ENCODE data around the gene HCAR3.
"Not testable (repeated sequence)": the region's sequence is repeated elsewhere in the genome, so short reads cannot be mapped to it uniquely, and the experiment has no call there.

The HCAR3 gene

DNA sequence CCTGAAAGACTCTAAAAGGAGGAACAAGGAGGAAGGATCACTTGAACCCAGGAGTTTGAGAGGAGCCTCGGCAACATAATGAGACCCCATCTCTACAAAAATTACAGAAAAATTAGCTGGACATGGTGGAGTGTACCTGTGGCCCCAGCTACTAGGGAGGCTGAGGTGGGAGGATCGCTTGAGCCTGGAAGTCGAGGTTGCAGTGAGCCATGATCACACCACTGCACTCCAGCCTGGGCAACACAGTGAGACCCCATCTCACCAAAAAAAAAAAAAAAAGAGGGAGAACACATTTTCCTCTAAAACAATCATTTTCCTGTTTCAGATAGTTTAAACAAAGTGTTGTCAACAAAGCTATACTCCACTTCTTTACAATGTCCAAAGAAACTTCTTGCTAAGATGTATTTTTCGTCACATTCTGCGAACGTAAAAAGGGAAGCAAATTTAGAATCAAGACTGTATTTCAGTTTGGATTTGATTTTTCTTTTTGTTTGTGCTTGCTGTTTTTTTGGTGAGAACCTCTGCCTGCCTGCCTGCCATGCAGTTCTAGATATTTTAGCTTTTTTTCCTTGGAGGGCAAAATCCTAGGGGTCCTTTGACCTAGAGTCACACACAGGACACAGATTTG, 9.0 kb upstream of the HCAR3 start:
- intact Hi-C loops (cut with DNase I), result no loop called here
- DNase-seq, result peak in 1 of 42 donors; percentile 34

DNA sequence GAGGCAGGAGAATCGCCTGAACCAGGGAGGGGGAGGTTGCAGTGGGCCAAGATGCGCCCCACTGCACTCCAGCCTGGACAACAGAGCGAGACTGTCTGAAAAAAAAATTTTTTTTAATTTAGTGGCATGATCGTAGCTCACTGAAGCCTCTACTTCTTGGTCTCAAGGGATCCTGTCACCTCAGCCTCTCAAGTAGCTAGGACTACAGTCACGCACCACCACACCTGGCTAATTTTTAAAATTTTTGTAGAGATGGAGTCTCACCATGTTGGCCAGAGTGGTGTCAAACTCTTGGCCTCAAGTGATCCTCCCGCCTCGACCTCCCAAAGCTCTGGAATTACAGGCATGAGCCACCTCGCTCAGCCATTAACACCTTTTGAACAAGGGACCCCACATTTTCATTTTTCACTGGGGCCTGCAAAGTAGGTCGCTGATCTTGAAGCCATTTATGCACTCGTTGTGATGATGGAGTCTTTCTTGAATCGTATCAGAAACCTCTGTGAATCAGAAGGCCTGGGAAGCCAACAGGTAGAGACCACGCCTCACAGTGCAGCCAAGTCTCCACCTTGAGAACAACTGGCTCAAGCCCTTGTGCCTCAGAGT, 8.1 kb upstream of the HCAR3 start:
- intact Hi-C loops (cut with DNase I), result no loop called here
- DNase-seq, result peak in 1 of 42 donors; percentile 18

DNA sequence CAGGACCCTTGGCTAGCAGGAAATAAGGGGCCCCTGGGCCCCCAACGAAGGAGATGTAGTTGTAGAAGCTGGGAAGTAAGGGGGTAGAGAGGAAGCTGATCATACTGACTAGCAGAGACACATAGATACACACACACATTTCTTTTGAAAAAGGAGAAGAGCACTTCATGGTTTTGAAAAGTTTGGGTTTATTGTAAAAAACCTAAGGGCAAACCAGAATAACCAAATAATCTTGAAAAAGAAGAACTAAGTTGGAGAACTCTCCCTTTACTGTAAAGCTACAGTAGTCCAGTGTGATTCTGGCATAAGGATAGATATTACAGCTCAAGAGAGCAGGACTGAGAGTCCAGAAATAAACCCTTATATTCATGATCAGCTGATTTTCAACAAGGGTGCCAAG, 5.8 kb upstream of the HCAR3 start:
- DNase-seq, result no peak
- intact Hi-C loops (cut with DNase I), result no loop called here

DNA sequence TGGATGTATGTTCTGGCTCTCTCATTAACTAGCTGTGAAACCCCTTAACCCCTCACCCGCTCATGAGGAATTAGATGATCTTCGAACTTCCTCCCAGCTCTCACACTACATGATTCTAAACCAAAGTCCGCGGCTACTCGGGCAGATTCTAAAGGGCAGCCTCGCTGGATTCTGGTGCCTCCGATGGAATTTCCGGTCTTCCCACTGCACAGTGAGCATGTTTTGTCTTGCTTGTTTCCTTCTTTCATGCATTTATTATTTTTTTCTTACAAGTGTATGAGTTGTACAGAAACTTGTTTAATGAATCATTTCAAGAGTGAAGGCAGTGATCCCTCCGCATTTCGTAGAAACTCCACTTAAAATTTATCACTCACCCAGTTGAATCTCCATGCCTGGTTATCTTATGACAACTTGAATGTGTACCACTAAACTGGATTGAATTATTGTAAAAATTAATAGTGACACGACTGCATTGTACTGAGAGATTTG, 4.5 kb upstream of the HCAR3 start:
- intact Hi-C loops (cut with DNase I), result no loop called here
- DNase-seq, result peak in 1 of 42 donors; percentile 20

GRCh38 chr12:122715211-122715610, 1.4 kb downstream of the HCAR3 start:
- DNase-seq; intact Hi-C loops (cut with DNase I): not testable (repeated sequence)

- DNase-seq; intact Hi-C loops (cut with DNase I): not testable (repeated sequence)
Observed at GRCh38 chr12:122713491-122714188, 3.0 kb downstream of the HCAR3 start.

DNA sequence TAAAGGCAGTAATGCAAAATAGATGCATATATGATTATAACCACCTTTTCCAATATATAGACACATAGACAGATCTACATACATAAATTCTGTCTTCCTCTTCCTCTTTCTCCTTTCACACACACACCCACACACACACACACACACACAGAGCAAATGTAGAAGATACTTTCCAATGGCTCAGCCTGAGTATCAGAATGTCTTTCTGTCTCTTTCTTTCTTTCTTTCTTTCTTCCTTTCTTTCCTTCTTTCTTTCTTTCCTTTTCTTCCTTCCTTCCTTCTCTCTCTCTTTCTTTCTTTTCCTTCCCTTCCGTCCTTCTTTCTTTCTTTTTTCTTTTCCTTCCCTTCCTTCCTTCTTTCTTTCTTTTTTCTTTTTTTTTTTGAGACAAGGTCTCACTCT, 5.3 kb downstream of the HCAR3 start:
- intact Hi-C loops (cut with DNase I); DNase-seq: not testable (repeated sequence)

- DNase-seq; intact Hi-C loops (cut with DNase I): not testable (repeated sequence)
Observed at GRCh38 chr12:122710341-122710740, 6.3 kb downstream of the HCAR3 start.

DNA sequence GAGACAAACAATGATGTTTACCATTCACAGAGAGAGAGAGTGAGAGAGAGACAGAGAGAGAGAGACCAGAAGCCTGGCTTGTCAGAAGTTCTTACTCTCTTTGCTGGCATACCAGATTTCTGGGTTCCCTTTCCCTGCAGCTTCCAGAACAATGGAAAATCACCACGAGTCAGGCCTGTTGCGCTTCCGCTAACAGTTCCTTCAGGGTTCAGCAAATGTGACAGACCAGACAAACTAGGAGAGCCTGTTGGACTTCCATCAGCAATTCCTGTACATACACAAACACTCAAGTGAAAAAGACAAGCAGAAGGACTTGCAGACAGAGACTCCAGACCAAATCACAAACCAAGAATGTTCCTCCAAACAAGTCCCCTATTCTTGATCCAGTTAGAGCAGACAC, 7.3 kb downstream of the HCAR3 start:
- DNase-seq; intact Hi-C loops (cut with DNase I): not testable (repeated sequence)

GRCh38 chr12:122703841-122704240, 12.8 kb downstream of the HCAR3 start:
- DNase-seq; intact Hi-C loops (cut with DNase I): not testable (repeated sequence)

DNA sequence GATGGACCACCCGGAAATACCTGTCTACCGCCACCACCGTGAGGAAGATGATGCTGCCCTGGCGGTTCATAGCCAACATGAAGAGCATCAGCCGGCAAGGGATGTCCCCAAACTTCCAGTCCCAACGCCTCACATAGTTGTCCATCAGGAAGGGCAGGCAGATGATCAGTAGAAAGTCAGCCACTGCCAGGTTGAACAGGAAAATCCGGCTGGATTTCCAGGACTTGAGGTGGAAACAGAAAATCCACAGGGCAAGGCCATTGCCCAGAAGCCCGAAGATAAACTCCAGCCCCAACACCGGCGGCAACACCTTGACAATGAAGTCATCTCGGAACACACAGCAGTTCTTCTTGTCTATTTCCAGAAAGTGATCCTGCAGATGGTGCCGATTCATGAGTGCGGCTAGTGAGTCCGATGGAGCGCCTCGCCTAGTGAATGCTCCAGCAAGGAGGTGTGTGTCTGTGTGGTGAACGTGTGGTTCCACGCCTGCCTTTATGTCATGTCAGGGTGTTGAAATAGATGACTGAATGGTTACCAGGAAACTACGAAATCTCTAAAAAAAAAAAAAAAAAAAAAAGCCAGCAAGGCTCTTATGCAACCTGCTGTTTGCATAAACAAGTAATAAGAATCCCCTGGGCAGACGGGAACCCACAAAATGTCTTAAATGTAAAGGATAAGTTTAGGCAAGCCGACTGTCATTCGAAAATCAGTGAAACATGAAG, 13.6 kb downstream of the HCAR3 start, which contains the start of gene HCAR2:
Gene HCAR2 (minus strand): TSS at position 468 of the 722 bp plus-strand sequence. CDS start 74 bp downstream, at position 394.
- DNase-seq, result peak in 6 of 42 donors; percentile 8 to 52 (median 11)
- intact Hi-C loops (cut with DNase I), result not testable (repeated sequence)

GRCh38 chr12:122701481-122701880, 15.1 kb downstream of the HCAR3 start:
- intact Hi-C loops (cut with DNase I); DNase-seq: not testable (repeated sequence)

GRCh38 chr12:122700038-122700710, 16.4 kb downstream of the HCAR3 start:
- DNase-seq; intact Hi-C loops (cut with DNase I): not testable (repeated sequence)

DNA sequence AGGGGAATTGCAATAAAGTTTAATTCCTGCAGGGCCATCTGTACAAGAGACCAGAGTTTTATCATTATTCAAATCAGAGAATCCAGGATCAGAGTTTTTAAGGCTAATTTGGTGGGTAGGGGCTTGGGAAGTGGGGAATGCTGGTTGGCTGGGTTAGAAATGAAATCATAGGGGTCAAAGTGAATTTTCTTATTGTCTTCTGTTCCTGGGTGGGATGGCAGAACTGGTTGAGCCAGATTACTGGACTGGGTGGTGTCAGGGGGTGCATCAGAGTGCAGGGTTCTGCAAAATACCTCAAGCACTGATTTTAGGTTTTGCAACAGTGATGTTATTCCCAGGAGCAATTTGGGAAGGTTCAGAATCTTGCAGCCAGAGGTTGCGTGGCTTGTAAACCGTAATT, 19.7 kb downstream of the HCAR3 start:
- intact Hi-C loops (cut with DNase I); DNase-seq: not testable (repeated sequence)

GRCh38 chr12:122691566-122691965, 25.0 kb downstream of the HCAR3 start:
- intact Hi-C loops (cut with DNase I), result no loop called here
- no peak for DNase-seq

DNA sequence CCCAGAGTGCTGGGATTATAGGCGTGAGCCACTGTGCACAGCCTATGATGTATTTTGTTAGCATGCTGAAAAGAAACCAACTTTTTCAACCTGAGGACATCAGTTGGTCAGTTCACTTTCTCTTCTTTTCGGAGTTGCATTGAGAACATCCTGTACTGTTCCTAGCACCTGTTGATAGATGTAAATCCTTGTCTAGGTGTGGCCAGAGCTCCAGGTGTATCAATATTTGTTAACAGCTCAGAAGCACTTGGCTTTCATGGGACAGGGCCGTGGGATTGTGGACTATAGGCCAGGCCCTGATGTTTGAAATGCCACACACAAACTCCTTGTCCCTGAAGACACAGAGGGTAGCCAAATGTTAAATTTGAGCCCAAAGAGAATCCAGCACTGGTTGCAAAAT, 28.3 kb downstream of the HCAR3 start:
- intact Hi-C loops (cut with DNase I), result no loop called here
- DNase-seq, result no peak

DNA sequence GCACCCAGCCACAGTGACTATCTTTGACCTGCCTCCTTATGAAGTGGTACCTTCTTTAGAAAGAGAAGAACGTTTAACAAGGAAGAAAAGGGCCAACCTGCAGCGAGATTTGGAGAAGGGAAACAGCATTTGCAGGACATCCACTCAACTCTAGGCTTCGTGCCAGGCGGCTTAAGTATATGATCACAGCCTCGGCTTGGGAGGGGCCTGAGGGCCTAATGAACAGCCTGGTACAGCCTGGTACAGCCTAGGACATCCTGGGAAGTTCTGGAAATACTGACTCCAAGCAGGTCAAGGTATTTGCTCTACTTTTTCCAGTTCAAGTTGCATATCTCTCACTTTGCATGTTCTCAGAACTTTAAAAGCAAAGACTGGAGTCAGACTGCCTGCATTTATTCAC, 29.5 kb downstream of the HCAR3 start:
- DNase-seq, result no peak
- intact Hi-C loops (cut with DNase I), result no loop called here

DNA sequence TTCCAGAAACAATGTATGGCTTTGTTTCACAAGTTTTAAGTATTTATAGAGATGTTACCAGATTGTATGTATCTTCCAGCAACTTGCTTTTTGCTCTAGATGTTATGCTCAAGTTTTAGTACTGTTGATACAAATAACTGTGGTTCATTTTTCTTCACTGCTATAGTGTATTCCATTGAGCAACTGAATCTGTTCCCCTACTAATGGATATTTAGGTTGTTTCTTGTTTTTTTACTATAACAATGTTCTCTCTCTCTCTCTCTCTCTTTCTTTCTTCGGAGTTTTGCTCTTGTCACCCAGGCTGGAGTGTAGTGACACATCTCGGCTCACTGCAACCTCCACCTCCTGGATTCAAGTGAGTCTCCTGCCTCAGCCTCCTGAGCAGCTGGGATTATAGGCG, 30.1 kb downstream of the HCAR3 start:
- intact Hi-C loops (cut with DNase I), result no loop called here
- DNase-seq, result no peak

DNA sequence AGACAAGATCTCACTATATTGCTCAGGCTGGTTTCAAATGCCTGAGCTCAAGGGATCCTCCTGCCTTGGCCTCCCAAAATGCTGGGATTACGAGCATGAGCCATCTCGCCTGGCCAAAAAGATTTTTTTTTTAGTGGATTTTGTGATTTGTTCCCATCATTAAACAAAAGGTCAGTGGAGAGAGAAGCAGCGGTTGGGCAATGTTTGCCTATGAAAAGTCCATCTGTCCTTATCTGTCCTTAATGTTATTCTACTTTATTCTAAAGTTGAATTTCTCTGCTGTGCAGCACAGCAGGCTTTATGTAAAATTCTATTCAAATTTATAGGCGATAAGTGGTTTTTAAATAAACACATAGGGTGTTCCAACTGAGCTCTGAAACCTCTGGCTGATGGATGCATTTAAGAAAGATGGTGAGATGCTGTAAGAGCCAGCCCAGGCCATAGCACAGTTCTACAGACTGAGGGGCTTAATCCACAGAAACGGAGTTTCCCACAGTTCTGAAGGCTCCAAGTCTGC, 32.3 kb downstream of the HCAR3 start:
- intact Hi-C loops (cut with DNase I), result no loop called here
- DNase-seq, result no peak
